Glutamatergic neuron (in vitro differentiated cells): Measurements from ENCODE around the gene TAOK1. TPM values are rescaled to one million over a fixed set of nuclear protein-coding genes. Genes with fewer than 3 reads are reported as not detected.

ENCODE experiments used
- DNase-seq: peaks from one replicate; pipeline ENCODE4 v3.0.0; 2022
- H3K27ac Mint-ChIP-seq: one replicate; pipeline ENCODE4 v1.8.0; 2020; ENCODE audit warnings: mild to moderate bottlenecking, mixed read lengths, inconsistent platforms; ENCODE audit not compliant: unreplicated experiment
- H3K27me3 Mint-ChIP-seq: one replicate; pipeline ENCODE4 v1.8.0; 2020; ENCODE audit warnings: mild to moderate bottlenecking, moderate library complexity, mixed read lengths, inconsistent platforms; ENCODE audit not compliant: unreplicated experiment
- H3K36me3 Mint-ChIP-seq: one replicate; pipeline ENCODE4 v1.8.0; 2020; ENCODE audit warnings: mild to moderate bottlenecking, mixed read lengths, inconsistent platforms; ENCODE audit not compliant: unreplicated experiment
- H3K4me1 Mint-ChIP-seq: one replicate; pipeline ENCODE4 v1.8.0; 2020; ENCODE audit warnings: mild to moderate bottlenecking, low read depth, mixed read lengths, inconsistent platforms; ENCODE audit not compliant: unreplicated experiment
- H3K4me3 Mint-ChIP-seq: one replicate; pipeline ENCODE4 v1.8.0; 2020; ENCODE audit warnings: mild to moderate bottlenecking, mixed read lengths, inconsistent platforms; ENCODE audit not compliant: unreplicated experiment
- H3K9me3 Mint-ChIP-seq: one replicate; pipeline ENCODE4 v1.8.0; 2020; ENCODE audit warnings: mild to moderate bottlenecking, moderate library complexity, mixed read lengths, inconsistent platforms; ENCODE audit not compliant: unreplicated experiment
- total RNA-seq: library from RNA; stranded (reverse); fragmentation: NEBNext Ultra II Directional; extraction: Animal tissue kit (Norgen Biotek cat#: 25700); gene quantifications from one replicate; pipeline ENCODE4 v1.2.1, GENCODE V29; 2021; ENCODE audit not compliant: unreplicated experiment
- TF ChIP-seq, protein P1 (sequence below): fragments of 200-600 bp; sonication (generic); IDR thresholded peaks from one replicate; pipeline ENCODE4 v1.5.0; 2021; ENCODE audit not compliant: partially characterized antibody, unreplicated experiment

The TAOK1 gene
- total RNA-seq, 1 donor from 2014 or later: 133 TPM

DNA sequence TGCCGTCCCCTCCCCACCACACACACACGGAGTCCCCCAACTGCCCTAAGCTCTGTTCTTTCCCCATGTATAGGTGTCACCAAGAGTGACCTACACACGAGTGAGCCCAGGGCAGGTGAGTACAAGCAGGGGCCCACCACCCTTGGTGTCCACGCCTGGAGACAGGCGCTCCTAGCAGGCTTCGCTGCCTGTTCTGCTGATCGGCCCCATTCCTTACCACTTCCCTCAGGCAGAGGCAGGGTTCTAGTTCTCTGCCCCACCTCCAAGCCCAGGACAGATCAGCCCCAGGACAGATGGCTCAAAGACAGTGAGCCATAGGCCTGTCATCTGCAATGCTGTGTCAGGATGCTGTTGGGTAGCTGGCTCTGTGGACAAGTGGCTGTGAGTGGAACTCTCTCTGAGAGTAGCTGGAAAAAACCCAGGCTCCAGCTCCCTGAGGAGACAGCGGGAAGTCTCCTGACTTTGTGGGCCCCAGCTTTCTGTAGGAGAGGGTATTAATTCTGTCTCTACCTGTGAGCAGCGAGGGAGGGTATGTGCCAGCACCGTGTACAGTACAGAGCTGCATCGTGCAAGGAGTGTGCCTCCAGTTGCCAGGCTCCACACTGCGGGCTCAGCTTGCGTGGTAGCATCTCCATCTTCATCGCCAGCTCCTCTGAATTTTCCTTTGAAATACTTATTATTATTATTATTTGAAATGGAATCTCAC is 179.2 kb downstream of the TAOK1 start:
- Mint-ChIP-seq H3K36me3 (no peaks in the 10 kb centered on the region), H3K27ac (no peak overlapping the region), H3K9me3 (no peaks in the 10 kb centered on the region), H3K27me3 (peaks cover 20% of the 10 kb centered on the region), H3K4me1 (peaks cover 7% of the 10 kb centered on the region), H3K4me3 (peak overlapping the region; percentile 79)
- TF ChIP-seq, protein P1, sequence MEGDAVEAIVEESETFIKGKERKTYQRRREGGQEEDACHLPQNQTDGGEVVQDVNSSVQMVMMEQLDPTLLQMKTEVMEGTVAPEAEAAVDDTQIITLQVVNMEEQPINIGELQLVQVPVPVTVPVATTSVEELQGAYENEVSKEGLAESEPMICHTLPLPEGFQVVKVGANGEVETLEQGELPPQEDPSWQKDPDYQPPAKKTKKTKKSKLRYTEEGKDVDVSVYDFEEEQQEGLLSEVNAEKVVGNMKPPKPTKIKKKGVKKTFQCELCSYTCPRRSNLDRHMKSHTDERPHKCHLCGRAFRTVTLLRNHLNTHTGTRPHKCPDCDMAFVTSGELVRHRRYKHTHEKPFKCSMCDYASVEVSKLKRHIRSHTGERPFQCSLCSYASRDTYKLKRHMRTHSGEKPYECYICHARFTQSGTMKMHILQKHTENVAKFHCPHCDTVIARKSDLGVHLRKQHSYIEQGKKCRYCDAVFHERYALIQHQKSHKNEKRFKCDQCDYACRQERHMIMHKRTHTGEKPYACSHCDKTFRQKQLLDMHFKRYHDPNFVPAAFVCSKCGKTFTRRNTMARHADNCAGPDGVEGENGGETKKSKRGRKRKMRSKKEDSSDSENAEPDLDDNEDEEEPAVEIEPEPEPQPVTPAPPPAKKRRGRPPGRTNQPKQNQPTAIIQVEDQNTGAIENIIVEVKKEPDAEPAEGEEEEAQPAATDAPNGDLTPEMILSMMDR: no peak
- DNase-seq: no peak

DNA sequence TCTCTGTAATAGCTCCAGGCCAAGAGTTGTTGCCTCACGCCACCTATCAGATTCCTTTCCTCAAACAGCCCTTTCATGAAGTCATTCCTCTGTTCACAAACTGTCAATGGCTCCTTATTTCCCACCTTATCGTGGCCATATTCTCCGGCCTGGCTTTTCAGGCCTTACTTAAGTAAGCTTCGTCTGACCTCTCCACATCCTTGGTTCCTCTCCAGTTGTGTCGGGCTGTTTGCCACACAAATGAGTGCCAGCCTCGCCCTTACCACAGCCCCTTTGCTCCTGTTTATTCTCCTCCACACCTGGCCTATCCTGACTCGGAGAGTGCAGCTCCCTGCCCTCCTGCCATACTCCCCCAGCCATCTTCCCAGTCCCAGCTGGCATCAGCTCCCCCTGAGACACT is 180.4 kb downstream of the TAOK1 start:
- TF ChIP-seq, protein P1: no peak
- no peaks in the 10 kb centered on the region for H3K36me3 Mint-ChIP-seq
- peak overlapping the region; percentile 31 for H3K4me3 Mint-ChIP-seq
- H3K4me1 Mint-ChIP-seq: peaks cover 7% of the 10 kb centered on the region
- H3K27me3 Mint-ChIP-seq: peaks cover 20% of the 10 kb centered on the region
- DNase-seq: no peak
- H3K9me3 Mint-ChIP-seq: no peaks in the 10 kb centered on the region
- H3K27ac Mint-ChIP-seq: no peak overlapping the region

DNA sequence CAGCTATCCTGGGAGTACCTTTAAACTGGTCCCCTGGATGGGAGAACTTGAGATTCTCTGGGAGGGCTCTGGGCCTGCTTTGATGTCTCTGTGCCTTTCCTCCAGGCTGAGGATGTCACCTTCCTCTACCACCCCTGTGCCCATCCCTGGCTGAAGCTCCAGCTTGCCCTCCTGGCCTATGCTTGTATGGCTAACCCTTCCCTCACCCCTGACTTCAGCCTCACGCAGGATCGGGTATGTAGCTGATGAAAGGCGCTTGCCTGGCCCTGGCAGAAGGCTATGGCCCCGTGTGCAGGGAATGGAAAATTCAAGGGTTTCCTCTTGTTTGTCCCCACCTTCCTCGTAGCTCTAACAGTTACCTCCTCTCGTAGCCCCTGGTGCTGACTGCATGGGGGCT is 181.3 kb downstream of the TAOK1 start:
- Mint-ChIP-seq H3K9me3 (no peaks in the 10 kb centered on the region), H3K27ac (no peak overlapping the region), H3K27me3 (peaks cover 20% of the 10 kb centered on the region), H3K36me3 (no peaks in the 10 kb centered on the region), H3K4me1 (peaks cover 7% of the 10 kb centered on the region), H3K4me3 (no peak overlapping the region)
- TF ChIP-seq, protein P1: no peak
- no peak for DNase-seq

DNA sequence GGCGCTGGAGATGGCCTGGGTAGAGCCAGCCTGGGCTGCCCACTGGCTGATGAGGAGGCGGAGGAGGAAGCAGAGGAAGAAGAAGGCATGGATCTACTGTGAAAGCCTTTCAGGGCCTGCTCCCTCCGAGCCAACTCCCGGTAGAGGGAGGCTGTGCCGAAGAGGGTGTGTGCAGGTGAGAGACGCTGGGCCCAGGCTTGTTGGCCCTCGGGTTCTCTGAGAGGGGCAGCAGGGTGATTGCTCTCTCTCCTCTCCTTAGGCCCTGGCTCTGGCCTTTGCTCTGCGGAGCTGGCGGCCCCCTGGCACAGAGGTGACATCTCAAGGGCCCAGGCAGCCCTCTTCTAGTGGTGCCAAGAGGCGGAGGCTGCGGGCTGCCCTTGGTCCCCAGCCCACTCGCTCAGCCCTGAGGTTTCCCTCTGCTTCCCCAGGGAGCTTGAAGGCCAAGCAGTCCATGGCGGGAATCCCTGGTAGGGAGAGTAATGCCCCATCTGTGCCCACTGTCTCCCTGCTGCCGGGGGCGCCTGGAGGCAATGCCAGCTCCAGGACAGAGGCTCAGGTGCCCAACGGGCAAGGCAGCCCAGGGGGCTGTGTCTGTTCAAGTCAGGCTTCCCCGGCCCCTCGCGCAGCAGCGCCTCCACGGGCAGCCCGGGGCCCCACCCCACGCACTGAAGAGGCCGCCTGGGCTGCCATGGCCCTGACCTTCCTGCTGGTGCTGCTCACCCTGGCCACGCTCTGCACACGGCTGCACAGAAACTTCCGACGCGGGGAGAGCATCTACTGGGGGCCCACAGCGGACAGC is 181.9 kb downstream of the TAOK1 start:
- DNase-seq: no peak
- Mint-ChIP-seq H3K27me3 (peaks cover 20% of the 10 kb centered on the region), H3K36me3 (no peaks in the 10 kb centered on the region), H3K4me1 (peaks cover 7% of the 10 kb centered on the region), H3K4me3 (no peak overlapping the region), H3K9me3 (no peaks in the 10 kb centered on the region), H3K27ac (no peak overlapping the region)
- TF ChIP-seq, protein P1: no peak
